ENCODE measurements around the gene DVL1. TPM values are rescaled to one million over a fixed set of nuclear protein-coding genes. Genes with fewer than 3 reads are reported as not detected.
A peak's percentile ranks its signal among the peaks of the same experiment; 100 is the strongest.

The DVL1 gene
- total RNA-seq, 1 experiment from 2014 or later: 83.9 TPM

DNA sequence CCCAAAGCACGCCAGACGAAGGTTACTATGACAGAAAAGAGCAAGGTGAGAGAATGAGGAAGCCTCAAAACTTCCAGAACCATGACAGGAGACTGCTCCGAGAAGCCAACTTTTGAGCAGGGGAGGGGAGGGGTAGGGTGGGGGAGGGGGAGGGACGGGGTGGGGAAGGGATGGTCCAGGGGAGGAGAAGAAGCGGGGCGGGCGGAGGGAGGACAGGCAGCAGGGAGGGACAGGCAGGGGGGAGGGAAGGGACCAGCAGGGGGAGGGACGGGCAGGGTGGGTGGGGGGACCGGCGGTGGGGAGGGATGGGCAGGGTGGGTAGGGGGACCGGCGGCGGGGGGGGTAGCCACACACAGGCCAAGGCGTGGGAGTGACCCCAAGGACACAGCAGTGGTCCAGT, 26.8 kb downstream of the DVL1 start:
- Mint-ChIP-seq H3K27me3 (ENCODE audit: unreplicated experiment) (no peaks in the 10 kb centered on the region), H3K27ac (ENCODE audit: unreplicated experiment) (no peak overlapping the region), H3K9me3 (ENCODE audit: low read depth, unreplicated experiment) (no peaks in the 10 kb centered on the region), H3K4me3 (ENCODE audit: low read depth, unreplicated experiment) (peak overlapping the region; percentile 84), H3K4me1 (ENCODE audit: low read depth, unreplicated experiment) (peaks cover 27% of the 10 kb centered on the region), H3K36me3 (ENCODE audit: insufficient read depth, unreplicated experiment) (peaks cover 77% of the 10 kb centered on the region)
- BruUV-seq (replicated peaks): no TSS peak
- intact Hi-C loops (cut with micrococcal nuclease; ENCODE audit: unreplicated experiment): no loop called here
- TF ChIP-seq, protein P1, sequence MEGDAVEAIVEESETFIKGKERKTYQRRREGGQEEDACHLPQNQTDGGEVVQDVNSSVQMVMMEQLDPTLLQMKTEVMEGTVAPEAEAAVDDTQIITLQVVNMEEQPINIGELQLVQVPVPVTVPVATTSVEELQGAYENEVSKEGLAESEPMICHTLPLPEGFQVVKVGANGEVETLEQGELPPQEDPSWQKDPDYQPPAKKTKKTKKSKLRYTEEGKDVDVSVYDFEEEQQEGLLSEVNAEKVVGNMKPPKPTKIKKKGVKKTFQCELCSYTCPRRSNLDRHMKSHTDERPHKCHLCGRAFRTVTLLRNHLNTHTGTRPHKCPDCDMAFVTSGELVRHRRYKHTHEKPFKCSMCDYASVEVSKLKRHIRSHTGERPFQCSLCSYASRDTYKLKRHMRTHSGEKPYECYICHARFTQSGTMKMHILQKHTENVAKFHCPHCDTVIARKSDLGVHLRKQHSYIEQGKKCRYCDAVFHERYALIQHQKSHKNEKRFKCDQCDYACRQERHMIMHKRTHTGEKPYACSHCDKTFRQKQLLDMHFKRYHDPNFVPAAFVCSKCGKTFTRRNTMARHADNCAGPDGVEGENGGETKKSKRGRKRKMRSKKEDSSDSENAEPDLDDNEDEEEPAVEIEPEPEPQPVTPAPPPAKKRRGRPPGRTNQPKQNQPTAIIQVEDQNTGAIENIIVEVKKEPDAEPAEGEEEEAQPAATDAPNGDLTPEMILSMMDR (IDR thresholded peaks at IDR 0.05; ENCODE audit: unreplicated experiment): no peak
- DNase-seq: no peak
- CTCF ChIA-PET: no interaction called here

DNA sequence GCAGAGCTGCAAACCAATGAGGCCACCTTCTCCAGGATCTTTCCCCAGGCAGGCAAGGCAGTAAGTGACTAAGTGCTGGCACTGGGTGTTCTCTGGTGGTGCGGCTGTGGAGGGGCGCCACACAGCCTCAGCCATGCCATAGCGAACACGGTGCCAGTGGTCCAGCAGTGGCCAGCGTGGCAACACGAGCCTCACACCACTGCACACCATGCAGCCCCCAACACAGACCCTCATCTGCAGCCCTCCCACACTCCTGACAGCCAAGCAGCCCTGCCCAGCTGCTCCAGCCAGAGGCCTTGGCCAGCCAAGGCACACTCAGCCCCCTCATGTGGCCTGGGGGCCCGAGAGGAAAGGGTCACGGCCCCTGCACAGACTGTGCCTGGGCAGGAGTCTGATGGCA, 27.7 kb downstream of the DVL1 start:
- Mint-ChIP-seq H3K36me3 (ENCODE audit: insufficient read depth, unreplicated experiment) (peaks cover 78% of the 10 kb centered on the region), H3K27ac (ENCODE audit: unreplicated experiment) (no peak overlapping the region), H3K9me3 (ENCODE audit: low read depth, unreplicated experiment) (no peaks in the 10 kb centered on the region), H3K4me1 (ENCODE audit: low read depth, unreplicated experiment) (peaks cover 27% of the 10 kb centered on the region), H3K4me3 (ENCODE audit: low read depth, unreplicated experiment) (no peak overlapping the region), H3K27me3 (ENCODE audit: unreplicated experiment) (no peaks in the 10 kb centered on the region)
- TF ChIP-seq, protein P1 (IDR thresholded peaks at IDR 0.05; ENCODE audit: unreplicated experiment): no peak
- CTCF ChIA-PET: no interaction called here
- DNase-seq: no peak
- intact Hi-C loops (cut with micrococcal nuclease; ENCODE audit: unreplicated experiment): no loop called here
- no TSS peak for BruUV-seq (replicated peaks)

DNA sequence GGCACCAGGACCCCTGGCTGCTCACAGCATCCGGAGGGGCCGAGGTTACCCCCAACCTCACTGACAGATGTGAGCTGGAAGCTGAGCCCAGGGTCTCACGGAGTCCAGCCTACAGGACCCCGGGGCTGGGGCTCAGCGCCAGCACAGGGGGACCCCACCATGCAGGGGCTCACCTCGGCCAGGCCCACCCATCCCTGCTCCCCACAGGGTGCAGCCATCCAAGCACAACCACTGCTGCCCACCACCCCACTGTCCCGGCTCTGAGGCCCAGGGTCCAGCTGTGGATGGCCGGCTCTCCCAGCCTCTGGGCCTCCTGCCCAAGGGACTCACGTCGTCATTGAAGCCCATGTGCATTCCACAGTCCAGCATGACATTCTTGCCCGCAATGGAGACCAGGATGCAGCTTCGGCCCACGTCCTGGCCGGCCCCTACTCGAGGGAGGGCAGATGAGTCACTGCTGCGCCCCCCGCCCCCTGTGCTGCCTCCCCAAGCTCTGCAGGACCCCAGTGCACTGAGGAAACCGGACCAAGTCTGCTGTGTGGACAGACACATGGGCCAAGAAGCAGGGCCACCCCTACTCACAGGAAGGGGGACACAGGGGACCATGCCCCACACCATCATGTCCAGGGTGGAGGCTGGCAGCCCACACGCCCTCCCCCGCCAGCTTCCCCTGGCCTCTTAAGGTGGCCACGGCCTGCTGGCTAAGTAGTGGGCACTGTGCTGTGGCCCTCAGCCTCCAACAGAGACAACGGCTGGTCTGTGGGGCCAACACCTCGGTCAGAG, 28.4 kb downstream of the DVL1 start:
- H3K27ac Mint-ChIP-seq (ENCODE audit: unreplicated experiment): no peak overlapping the region
- H3K36me3 Mint-ChIP-seq (ENCODE audit: insufficient read depth, unreplicated experiment): peaks cover 78% of the 10 kb centered on the region
- H3K9me3 Mint-ChIP-seq (ENCODE audit: low read depth, unreplicated experiment): no peaks in the 10 kb centered on the region

DNA sequence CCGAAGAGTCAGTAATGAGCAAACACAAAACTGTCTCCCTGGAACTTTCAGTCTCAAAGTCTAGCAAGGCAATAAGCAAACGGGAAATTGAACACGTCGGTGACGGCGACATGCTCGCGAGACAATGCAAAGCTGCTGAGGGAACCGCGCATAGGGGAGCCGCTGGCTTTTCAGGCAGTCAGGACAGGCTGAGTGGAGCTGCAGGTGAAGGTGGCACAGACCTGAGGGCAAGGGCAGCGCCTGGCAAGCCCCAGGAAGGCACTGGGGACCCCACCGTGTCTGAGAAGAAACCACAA, 29.6 kb downstream of the DVL1 start:
- TF ChIP-seq, protein P1 (IDR thresholded peaks at IDR 0.05; ENCODE audit: unreplicated experiment): no peak
- BruUV-seq (replicated peaks): no TSS peak
- CTCF ChIA-PET: no interaction called here
- DNase-seq: no peak
- Mint-ChIP-seq H3K4me3 (ENCODE audit: low read depth, unreplicated experiment) (peak overlapping the region; percentile 19), H3K27ac (ENCODE audit: unreplicated experiment) (peak overlapping the region; percentile 54), H3K9me3 (ENCODE audit: low read depth, unreplicated experiment) (no peaks in the 10 kb centered on the region), H3K4me1 (ENCODE audit: low read depth, unreplicated experiment) (peaks cover 27% of the 10 kb centered on the region), H3K36me3 (ENCODE audit: insufficient read depth, unreplicated experiment) (peaks cover 79% of the 10 kb centered on the region), H3K27me3 (ENCODE audit: unreplicated experiment) (no peaks in the 10 kb centered on the region)
- intact Hi-C loops (cut with micrococcal nuclease; ENCODE audit: unreplicated experiment): no loop called here

More for the DNA sequence above, 28.4 kb downstream of the DVL1 start:
- Mint-ChIP-seq H3K4me3 (ENCODE audit: low read depth, unreplicated experiment) (no peak overlapping the region), H3K4me1 (ENCODE audit: low read depth, unreplicated experiment) (peaks cover 27% of the 10 kb centered on the region), H3K27me3 (ENCODE audit: unreplicated experiment) (no peaks in the 10 kb centered on the region)
- intact Hi-C loops (cut with micrococcal nuclease; ENCODE audit: unreplicated experiment): no loop called here
- no TSS peak for BruUV-seq (replicated peaks)
- CTCF ChIA-PET: no interaction called here
- TF ChIP-seq, protein P1 (IDR thresholded peaks at IDR 0.05; ENCODE audit: unreplicated experiment): no peak
- DNase-seq: no peak
